ENCODE data around the gene DTNB.

DNA sequence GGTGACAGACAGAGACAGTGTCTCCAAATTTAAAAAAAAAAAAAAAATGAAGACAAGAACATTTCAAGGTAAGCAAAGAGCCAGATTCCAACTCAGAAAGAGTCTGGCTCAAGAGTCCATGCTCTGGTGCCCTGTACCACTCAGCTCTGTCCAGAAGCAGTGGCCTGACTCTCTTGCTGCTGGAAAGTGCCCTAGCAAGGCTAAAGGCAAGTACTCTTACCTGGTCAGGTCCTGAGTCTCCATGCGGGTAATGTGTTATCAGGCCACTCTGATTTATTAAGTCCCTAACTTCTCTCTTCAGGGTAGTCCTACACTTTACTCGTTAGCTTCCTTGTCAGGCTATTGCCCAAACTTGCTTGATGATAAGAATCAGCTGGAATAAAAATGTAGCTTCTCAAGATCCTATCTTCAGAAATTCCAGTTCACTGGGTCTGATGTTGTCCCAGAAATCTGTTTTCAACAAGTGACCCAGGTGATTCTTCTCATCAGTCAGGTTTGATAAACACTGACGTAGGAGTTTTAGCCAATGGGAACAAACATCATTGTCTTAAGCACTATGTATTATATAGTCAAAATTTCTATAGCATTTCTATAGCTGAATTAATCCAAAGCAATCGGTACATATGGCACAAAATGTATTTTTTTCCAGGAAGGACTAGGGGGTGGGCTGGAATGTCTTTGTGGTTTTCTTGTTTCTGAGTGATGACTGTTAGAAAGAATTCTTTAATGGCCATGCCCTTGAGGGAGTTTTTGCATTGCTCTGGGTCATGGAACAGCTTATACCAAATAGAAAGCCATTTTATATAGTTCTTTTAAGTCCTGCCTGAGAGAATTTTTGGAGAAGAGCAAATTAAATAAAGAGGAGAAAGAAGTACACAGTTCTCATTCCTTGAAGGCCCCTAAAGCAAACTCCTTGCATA is 191.7 kb downstream of the DTNB start:
- TF ChIP-seq, protein P1, sequence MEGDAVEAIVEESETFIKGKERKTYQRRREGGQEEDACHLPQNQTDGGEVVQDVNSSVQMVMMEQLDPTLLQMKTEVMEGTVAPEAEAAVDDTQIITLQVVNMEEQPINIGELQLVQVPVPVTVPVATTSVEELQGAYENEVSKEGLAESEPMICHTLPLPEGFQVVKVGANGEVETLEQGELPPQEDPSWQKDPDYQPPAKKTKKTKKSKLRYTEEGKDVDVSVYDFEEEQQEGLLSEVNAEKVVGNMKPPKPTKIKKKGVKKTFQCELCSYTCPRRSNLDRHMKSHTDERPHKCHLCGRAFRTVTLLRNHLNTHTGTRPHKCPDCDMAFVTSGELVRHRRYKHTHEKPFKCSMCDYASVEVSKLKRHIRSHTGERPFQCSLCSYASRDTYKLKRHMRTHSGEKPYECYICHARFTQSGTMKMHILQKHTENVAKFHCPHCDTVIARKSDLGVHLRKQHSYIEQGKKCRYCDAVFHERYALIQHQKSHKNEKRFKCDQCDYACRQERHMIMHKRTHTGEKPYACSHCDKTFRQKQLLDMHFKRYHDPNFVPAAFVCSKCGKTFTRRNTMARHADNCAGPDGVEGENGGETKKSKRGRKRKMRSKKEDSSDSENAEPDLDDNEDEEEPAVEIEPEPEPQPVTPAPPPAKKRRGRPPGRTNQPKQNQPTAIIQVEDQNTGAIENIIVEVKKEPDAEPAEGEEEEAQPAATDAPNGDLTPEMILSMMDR (IDR thresholded peaks at IDR 0.05): no peak
- no peak for TF ChIP-seq POLR2A (IDR thresholded peaks at IDR 0.05)

Measured in ovary (tissue), 3 donors.